Neural cell (in vitro differentiated cells): ENCODE data around the gene KCNAB1. TPM values are rescaled to one million over a fixed set of nuclear protein-coding genes. Genes with fewer than 3 reads are reported as not detected.

Experiments used
- H2AFZ ChIP-seq: fragments of 200-600, 300-800 bp; sonication (generic), shearing (Covaris generic); 2 replicates; pipeline ENCODE4 v1.6.0; 2014; ENCODE audit warnings: low read depth, mild to moderate bottlenecking, antibody characterized with exemption, low read length, moderate library complexity
- H3F3A ChIP-seq: fragments of 200-600 bp; shearing (Covaris generic); 2 replicates; pipeline ENCODE4 v1.6.1; 2016; ENCODE audit warnings: mild to moderate bottlenecking, moderate library complexity, mixed read lengths, antibody characterized with exemption, low read length; ENCODE audit not compliant: insufficient read depth, poor library complexity, severe bottlenecking
- H3K27ac ChIP-seq: fragments of 200-600, 300-800 bp; sonication (generic), shearing (Covaris generic); 2 replicates; pipeline ENCODE4 v1.5.1; 2014; ENCODE audit warnings: mild to moderate bottlenecking, low read length, moderate library complexity
- H3K27me3 ChIP-seq: fragments of 300-800, 200-600 bp; sonication (generic), shearing (Covaris generic); 2 replicates; pipeline ENCODE4 v1.6.0; 2014; ENCODE audit warnings: mild to moderate bottlenecking, low read depth, low read length, moderate library complexity; ENCODE audit not compliant: insufficient read depth
- H3K36me3 ChIP-seq: fragments of 300-800, 200-600 bp; sonication (generic), shearing (Covaris generic); 2 replicates; pipeline ENCODE4 v1.5.1; 2014; ENCODE audit warnings: mild to moderate bottlenecking, antibody characterized with exemption, low read length, moderate library complexity; ENCODE audit not compliant: insufficient read depth
- H3K4me2 ChIP-seq: fragments of 300-800, 200-600 bp; sonication (generic), shearing (Covaris generic); 2 replicates; pipeline ENCODE4 v1.6.0; 2014; ENCODE audit warnings: mild to moderate bottlenecking, low read length
- H3K4me3 ChIP-seq: fragments of 300-800, 200-600 bp; sonication (generic), shearing (Covaris generic); 2 replicates; pipeline ENCODE4 v1.5.1; 2014; ENCODE audit warnings: mild to moderate bottlenecking, low read length, moderate library complexity
- H3K79me2 ChIP-seq: fragments of 200-600 bp; shearing (Covaris generic); replicated peaks from 2 replicates; pipeline ENCODE4 v1.6.0; 2014; ENCODE audit warnings: mild to moderate bottlenecking, low read length, moderate library complexity; ENCODE audit not compliant: insufficient read depth
- H3K9ac ChIP-seq: fragments of 300-800, 200-600 bp; sonication (generic), shearing (Covaris generic); 2 replicates; pipeline ENCODE4 v1.6.1; 2016; ENCODE audit warnings: mild to moderate bottlenecking, low read length, mixed read lengths
- H3K9me2 ChIP-seq: fragments of 200-600 bp; shearing (Covaris generic); 2 replicates; pipeline ENCODE4 v1.6.1; 2016; ENCODE audit warnings: mild to moderate bottlenecking, low read length, mixed read lengths; ENCODE audit not compliant: insufficient read depth
- H3K9me3 ChIP-seq: fragments of 200-600, 300-800 bp; sonication (generic), shearing (Covaris generic); 2 replicates; pipeline ENCODE4 v1.6.1; 2016; ENCODE audit warnings: mild to moderate bottlenecking, mixed run types, low read length, moderate library complexity, mixed read lengths
- H4K20me1 ChIP-seq: fragments of 200-600 bp; shearing (Covaris generic); 2 replicates; pipeline ENCODE4 v1.6.1; 2016; ENCODE audit warnings: mild to moderate bottlenecking, mixed run types; ENCODE audit not compliant: insufficient read depth
- CTCF ChIP-seq: fragments of 450-650 bp; IDR thresholded peaks from 2 replicates; pipeline ENCODE4 v1.5.1; 2014; ENCODE audit warnings: antibody characterized with exemption, mild to moderate bottlenecking, moderate library complexity; ENCODE audit not compliant: poor library complexity, severe bottlenecking
- EP300 ChIP-seq: fragments of 450-650 bp; conservative IDR thresholded peaks from 2 replicates; pipeline ENCODE4 v1.6.1; 2014; ENCODE audit warnings: antibody characterized with exemption, mild to moderate bottlenecking, moderate library complexity; ENCODE audit not compliant: poor library complexity, severe bottlenecking
- EZH2 ChIP-seq: fragments of 200-600, 300-800 bp; shearing (Covaris generic), sonication (generic); IDR thresholded peaks from 2 replicates; pipeline ENCODE4 v1.6.1; 2014; ENCODE audit warnings: antibody characterized with exemption, low read length, borderline replicate concordance, mild to moderate bottlenecking; ENCODE audit not compliant: insufficient read depth, poor library complexity, severe bottlenecking
- MXI1 ChIP-seq: fragments of 450-650 bp; conservative IDR thresholded peaks from 2 replicates; pipeline ENCODE4 v1.6.1; 2014; ENCODE audit warnings: antibody characterized with exemption, mild to moderate bottlenecking; ENCODE audit not compliant: poor library complexity, severe bottlenecking
- POLR2AphosphoS5 ChIP-seq: IDR thresholded peaks from 2 replicates; pipeline ENCODE4 v1.6.1; 2012
- RAD21 ChIP-seq: fragments of 450-650 bp; conservative IDR thresholded peaks from 2 replicates; pipeline ENCODE4 v1.6.1; 2014; ENCODE audit warnings: antibody characterized with exemption, mild to moderate bottlenecking, moderate library complexity
- SMC3 ChIP-seq: fragments of 450-650 bp; conservative IDR thresholded peaks from 2 replicates; pipeline ENCODE4 v1.6.1; 2014; ENCODE audit warnings: antibody characterized with exemption, mild to moderate bottlenecking, moderate library complexity; ENCODE audit not compliant: poor library complexity
- TAF1 ChIP-seq: IDR thresholded peaks from 2 replicates; pipeline ENCODE4 v1.6.1; 2012; ENCODE audit warnings: low read depth
- polyA plus RNA-seq: library from polyadenylated mRNA; depleted of rRNA; stranded (reverse); fragments of >200 nt; gene quantifications from 2 replicates; pipeline ENCODE4 v1.2.3, GENCODE V29; 2014
- TF ChIP-seq, protein P1 (sequence below): IDR thresholded peaks from 2 replicates; pipeline ENCODE4 v1.6.1; 2012; ENCODE audit warnings: borderline replicate concordance

KCNAB1 gene
- polyA plus RNA-seq, 1 donor from 2014 or later: 14.9 TPM

DNA sequence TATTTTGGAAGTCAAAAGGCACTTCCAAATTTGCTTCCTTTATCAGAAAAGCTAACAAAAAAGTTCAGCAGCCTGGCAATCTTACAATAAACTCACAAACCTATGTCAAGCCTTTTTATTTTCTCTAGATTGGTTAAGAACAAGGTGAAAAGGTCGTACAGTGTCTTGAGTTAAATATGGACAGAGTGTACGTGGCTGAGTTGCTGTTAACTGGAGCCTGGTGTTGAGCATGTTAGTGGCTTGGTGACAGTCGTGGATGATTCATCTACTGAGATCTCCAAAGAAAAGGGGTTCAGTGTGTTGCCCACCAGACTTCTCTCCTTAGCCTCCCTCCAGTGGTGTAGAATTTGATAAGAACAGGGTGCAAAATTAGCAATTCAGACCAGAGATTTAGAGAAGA lies 344.8 kb downstream of the KCNAB1 start:
- no peaks in the 10 kb centered on the region for H3K79me2 ChIP-seq
- H2AFZ ChIP-seq: no peak overlapping the region
- H3K36me3 ChIP-seq: no peaks in the 10 kb centered on the region
- H3K27ac ChIP-seq: no peak overlapping the region
- no peak overlapping the region for H3K4me3 ChIP-seq
- H3K27me3 ChIP-seq: no peaks in the 10 kb centered on the region
- no peaks in the 10 kb centered on the region for H4K20me1 ChIP-seq
- no peaks in the 10 kb centered on the region for H3K9me3 ChIP-seq
- TF ChIP-seq CTCF (no peak), TAF1 (no peak), POLR2AphosphoS5 (no peak), RAD21 (no peak), EZH2 (no peak)
- TF ChIP-seq, protein P1, sequence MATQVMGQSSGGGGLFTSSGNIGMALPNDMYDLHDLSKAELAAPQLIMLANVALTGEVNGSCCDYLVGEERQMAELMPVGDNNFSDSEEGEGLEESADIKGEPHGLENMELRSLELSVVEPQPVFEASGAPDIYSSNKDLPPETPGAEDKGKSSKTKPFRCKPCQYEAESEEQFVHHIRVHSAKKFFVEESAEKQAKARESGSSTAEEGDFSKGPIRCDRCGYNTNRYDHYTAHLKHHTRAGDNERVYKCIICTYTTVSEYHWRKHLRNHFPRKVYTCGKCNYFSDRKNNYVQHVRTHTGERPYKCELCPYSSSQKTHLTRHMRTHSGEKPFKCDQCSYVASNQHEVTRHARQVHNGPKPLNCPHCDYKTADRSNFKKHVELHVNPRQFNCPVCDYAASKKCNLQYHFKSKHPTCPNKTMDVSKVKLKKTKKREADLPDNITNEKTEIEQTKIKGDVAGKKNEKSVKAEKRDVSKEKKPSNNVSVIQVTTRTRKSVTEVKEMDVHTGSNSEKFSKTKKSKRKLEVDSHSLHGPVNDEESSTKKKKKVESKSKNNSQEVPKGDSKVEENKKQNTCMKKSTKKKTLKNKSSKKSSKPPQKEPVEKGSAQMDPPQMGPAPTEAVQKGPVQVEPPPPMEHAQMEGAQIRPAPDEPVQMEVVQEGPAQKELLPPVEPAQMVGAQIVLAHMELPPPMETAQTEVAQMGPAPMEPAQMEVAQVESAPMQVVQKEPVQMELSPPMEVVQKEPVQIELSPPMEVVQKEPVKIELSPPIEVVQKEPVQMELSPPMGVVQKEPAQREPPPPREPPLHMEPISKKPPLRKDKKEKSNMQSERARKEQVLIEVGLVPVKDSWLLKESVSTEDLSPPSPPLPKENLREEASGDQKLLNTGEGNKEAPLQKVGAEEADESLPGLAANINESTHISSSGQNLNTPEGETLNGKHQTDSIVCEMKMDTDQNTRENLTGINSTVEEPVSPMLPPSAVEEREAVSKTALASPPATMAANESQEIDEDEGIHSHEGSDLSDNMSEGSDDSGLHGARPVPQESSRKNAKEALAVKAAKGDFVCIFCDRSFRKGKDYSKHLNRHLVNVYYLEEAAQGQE: no peak
- no peaks in the 10 kb centered on the region for H3K9me2 ChIP-seq
- H3K4me2 ChIP-seq: no peak overlapping the region
- no peak overlapping the region for H3K9ac ChIP-seq
- no peaks in the 10 kb centered on the region for H3F3A ChIP-seq

- no peak overlapping the region for H3K4me3 ChIP-seq
- no peak overlapping the region for H3K27ac ChIP-seq
- no peaks in the 10 kb centered on the region for H3K36me3 ChIP-seq
- H4K20me1 ChIP-seq: no peaks in the 10 kb centered on the region
- H3K9me2 ChIP-seq: no peaks in the 10 kb centered on the region
- H2AFZ ChIP-seq: no peak overlapping the region
- H3K79me2 ChIP-seq: no peaks in the 10 kb centered on the region
- H3K4me2 ChIP-seq: no peak overlapping the region
- no peaks in the 10 kb centered on the region for H3K27me3 ChIP-seq
- no peaks in the 10 kb centered on the region for H3F3A ChIP-seq
- TF ChIP-seq TAF1 (no peak), RAD21 (no peak), EP300 (no peak), MXI1 (no peak), EZH2 (no peak), SMC3 (no peak), POLR2AphosphoS5 (no peak), CTCF (no peak)
- TF ChIP-seq, protein P1: no peak
- H3K9ac ChIP-seq: no peak overlapping the region
- no peaks in the 10 kb centered on the region for H3K9me3 ChIP-seq
Observed at GRCh38 chr3:156469456-156469855, 349.1 kb downstream of the KCNAB1 start.
